H1 (cell line): ENCODE data around the gene EPB41L5. TPM values are rescaled to one million over a fixed set of nuclear protein-coding genes. Genes with fewer than 3 reads are reported as not detected.

Source experiments
- CTCF ChIA-PET: fragments of 300-600 bp; sonication (Branson Sonifier 250); formaldehyde crosslinking; loops from one replicate; lab custom pipeline; 2021; ENCODE audit not compliant: partially characterized antibody; lab: Charles Lee
- POLR2A ChIA-PET: fragments of 300-600 bp; sonication (Branson Sonifier 250); formaldehyde crosslinking; loops from one replicate; lab custom pipeline; 2021; ENCODE audit warnings: inconsistent platforms; ENCODE audit not compliant: partially characterized antibody; lab: Charles Lee
- DNase-seq, 2 experiments: peaks; one replicate each; pipeline versions ENCODE4 v3.0.0 to v3.0.0-alpha.2; 2010 to 2022; ENCODE audit warnings: low spot score in 2 of 2, low read depth in 1 of 2, mixed read lengths in 1 of 2
- FAIRE-seq: peaks from 2 replicates; lab custom pipeline; 2011; peaks lifted over from hg19 to GRCh38; lab: Jason Lieb, UNC
- H2AFZ ChIP-seq: 2 replicates; pipeline ENCODE4 v1.8.1; 2012; ENCODE audit warnings: low read length, inconsistent platforms
- H2AK5ac ChIP-seq: 2 replicates; pipeline ENCODE4 v1.6.1; 2013; ENCODE audit warnings: low read depth, low read length
- H2BK120ac ChIP-seq: replicated peaks from 2 replicates; pipeline ENCODE3; 2013; ENCODE audit warnings: low read depth, low read length, inconsistent platforms
- H2BK12ac ChIP-seq: 2 replicates; pipeline ENCODE4 v1.6.1; 2013; ENCODE audit warnings: low read depth, low read length
- H2BK15ac ChIP-seq: 2 replicates; pipeline ENCODE4 v1.6.1; 2013; ENCODE audit warnings: low read length
- H2BK20ac ChIP-seq: 2 replicates; pipeline ENCODE4 v1.6.1; 2013; ENCODE audit warnings: low read length
- H2BK5ac ChIP-seq: 2 replicates; pipeline ENCODE4 v1.6.1; 2013; ENCODE audit warnings: low read depth, low read length
- H3K14ac ChIP-seq: 2 replicates; pipeline ENCODE4 v1.6.1; 2013; ENCODE audit warnings: inconsistent platforms; ENCODE audit not compliant: insufficient read length
- H3K18ac ChIP-seq: 2 replicates; pipeline ENCODE4 v1.6.1; 2013; ENCODE audit warnings: low read length; ENCODE audit errors: extremely low read depth
- H3K23ac ChIP-seq: 2 replicates; pipeline ENCODE4 v1.6.1; 2013; ENCODE audit warnings: inconsistent platforms; ENCODE audit not compliant: insufficient read length
- H3K23me2 ChIP-seq: 2 replicates; pipeline ENCODE4 v1.6.1; 2013; ENCODE audit warnings: low read depth, low read length
- H3K27ac ChIP-seq: 2 replicates; pipeline ENCODE4 v1.6.1; 2011; ENCODE audit warnings: low read depth, low read length, inconsistent platforms
- H3K27me3 ChIP-seq, 4 experiments: replicated peaks in 1 of 4; 1 replicate in 1 of 4; 2 replicates in 3 of 4; pipeline versions ENCODE4 v1.6.1 to v1.8.1; 2011 to 2013; ENCODE audit warnings: low read length in 3 of 4, mild to moderate bottlenecking in 3 of 4, inconsistent platforms in 2 of 4, mixed read lengths in 2 of 4, moderate library complexity in 1 of 4; ENCODE audit not compliant: control insufficient read depth in 3 of 4, insufficient read depth in 3 of 4; ENCODE audit errors: extremely low read depth in 1 of 4
- H3K36me3 ChIP-seq, 4 experiments: 2 replicates each; pipeline versions ENCODE4 v1.6.1 to v1.8.1; 2011 to 2013; ENCODE audit warnings: mild to moderate bottlenecking in 4 of 4, low read length in 3 of 4, moderate library complexity in 2 of 4, control low read depth in 1 of 4, inconsistent platforms in 1 of 4; ENCODE audit not compliant: insufficient read depth in 4 of 4, control insufficient read depth in 2 of 4
- H3K4ac ChIP-seq: replicated peaks from 2 replicates; pipeline ENCODE3; 2013; ENCODE audit warnings: low read length, low read depth, mixed read lengths, inconsistent platforms; ENCODE audit not compliant: insufficient read length
- H3K4me1 ChIP-seq, 4 experiments: replicated peaks in 1 of 4; 1 replicate in 1 of 4; 2 replicates in 3 of 4; pipeline versions ENCODE4 v1.6.1 to v1.8.1; 2011 to 2013; ENCODE audit warnings: low read length in 3 of 4, inconsistent platforms in 2 of 4, mixed read lengths in 1 of 4; ENCODE audit not compliant: insufficient read depth in 4 of 4, control insufficient read depth in 3 of 4
- H3K4me2 ChIP-seq, 2 experiments: 2 replicates each; pipeline versions ENCODE4 v1.6.1 to v1.8.1; 2011 to 2013; ENCODE audit warnings: low read depth in 2 of 2, low read length in 2 of 2, control low read depth in 1 of 2, inconsistent platforms in 1 of 2, mild to moderate bottlenecking in 1 of 2; ENCODE audit not compliant: insufficient read depth in 1 of 2
- H3K4me3 ChIP-seq, 4 experiments: fragments of 200-600, 300-600 bp in 1 of 4; sonication (generic), shearing (Covaris generic), sonication (Bioruptor Twin) in 1 of 4; 2 replicates each; pipeline versions ENCODE4 v1.5.1 to v1.8.1; 2011 to 2016; ENCODE audit warnings: low read length in 4 of 4, low read depth in 3 of 4, control low read depth in 2 of 4, inconsistent platforms in 2 of 4, mild to moderate bottlenecking in 2 of 4, mixed read lengths in 1 of 4, moderate library complexity in 1 of 4; ENCODE audit not compliant: insufficient read depth in 2 of 4; ENCODE audit errors: extremely low read depth in 1 of 4
- H3K56ac ChIP-seq: replicated peaks from 2 replicates; pipeline ENCODE3; 2013; ENCODE audit warnings: low read depth, mild to moderate bottlenecking, mixed read lengths, low read length, inconsistent platforms; ENCODE audit not compliant: insufficient read length
- H3K79me1 ChIP-seq: 2 replicates; pipeline ENCODE4 v1.6.1; 2013; ENCODE audit warnings: low read depth, low read length, control low read depth
- H3K79me2 ChIP-seq, 2 experiments: 2 replicates each; pipeline versions ENCODE4 v1.6.1 to v1.8.1; 2012 to 2013; ENCODE audit warnings: low read length in 2 of 2, mild to moderate bottlenecking in 2 of 2, inconsistent platforms in 1 of 2; ENCODE audit not compliant: insufficient read depth in 2 of 2, control insufficient read depth in 1 of 2
- H3K9ac ChIP-seq, 4 experiments: replicated peaks in 1 of 4; 1 replicate in 1 of 4; 2 replicates in 3 of 4; pipeline versions ENCODE4 v1.6.1 to v1.8.1; 2011 to 2013; ENCODE audit warnings: low read depth in 3 of 4, low read length in 3 of 4, control low read depth in 2 of 4, mild to moderate bottlenecking in 2 of 4, moderate library complexity in 2 of 4, inconsistent platforms in 1 of 4; ENCODE audit errors: extremely low read depth in 1 of 4
- H3K9me3 ChIP-seq, 2 experiments: 2 replicates each; pipeline versions ENCODE4 v1.6.1 to v1.8.1; 2012 to 2013; ENCODE audit warnings: mild to moderate bottlenecking in 2 of 2, moderate library complexity in 2 of 2, control low read depth in 1 of 2, inconsistent platforms in 1 of 2, low read depth in 1 of 2, low read length in 1 of 2, mixed read lengths in 1 of 2; ENCODE audit not compliant: insufficient read depth in 2 of 2
- H4K20me1 ChIP-seq, 2 experiments: replicated peaks in 1 of 2; 2 replicates each; pipeline versions ENCODE3 to v1.8.1; 2011 to 2013; ENCODE audit warnings: inconsistent platforms in 2 of 2, low read length in 2 of 2, mild to moderate bottlenecking in 1 of 2; ENCODE audit not compliant: insufficient read depth in 2 of 2, control insufficient read depth in 1 of 2
- H4K5ac ChIP-seq: 2 replicates; pipeline ENCODE4 v1.6.1; 2013; ENCODE audit warnings: low read length, low read depth, mixed read lengths, inconsistent platforms; ENCODE audit not compliant: insufficient read length
- H4K8ac ChIP-seq: 2 replicates; pipeline ENCODE4 v1.8.0; 2013; ENCODE audit warnings: mild to moderate bottlenecking, moderate library complexity, low read length, inconsistent platforms; ENCODE audit not compliant: insufficient read depth; ENCODE audit errors: extremely low read depth
- H4K91ac ChIP-seq: replicated peaks from 2 replicates; pipeline ENCODE3; 2013; ENCODE audit warnings: low read length, mixed read lengths, inconsistent platforms; ENCODE audit not compliant: insufficient read length
- GABPA ChIP-seq: IDR thresholded peaks from 2 replicates; pipeline ENCODE4 v1.6.1; 2011; ENCODE audit warnings: mild to moderate bottlenecking, low read length, moderate library complexity, borderline replicate concordance; ENCODE audit not compliant: insufficient read depth
- HDAC6 ChIP-seq: IDR thresholded peaks from one replicate; pipeline ENCODE4 v1.7.1; 2012; ENCODE audit warnings: low read depth, mild to moderate bottlenecking, inconsistent platforms, low read length, moderate library complexity
- POU5F1 ChIP-seq: IDR thresholded peaks from 2 replicates; pipeline ENCODE4 v1.6.1; 2011; ENCODE audit warnings: low read depth, mild to moderate bottlenecking, low read length, moderate library complexity
- RXRA ChIP-seq: IDR thresholded peaks from 2 replicates; pipeline ENCODE4 v1.6.1; 2011; ENCODE audit warnings: low read depth, mild to moderate bottlenecking, low read length, moderate library complexity; ENCODE audit not compliant: insufficient read depth
- SP1 ChIP-seq: IDR thresholded peaks from 2 replicates; pipeline ENCODE4 v1.6.1; 2011; ENCODE audit warnings: low read depth, low read length
- TAF1 ChIP-seq: IDR thresholded peaks from 2 replicates; pipeline ENCODE4 v1.6.1; 2011; ENCODE audit warnings: mild to moderate bottlenecking, low read depth, low read length
- WGBS, 2 experiments: shearing (Covaris generic) in 1 of 2; methylation state at CpG; one replicate each; pipeline versions ENCODE4 v1.1.6 to v1.1.7; 2013 to 2015; ENCODE audit warnings: low lambda C conversion rate in 2 of 2, mixed read lengths in 2 of 2, inconsistent platforms in 1 of 2, low coverage in 1 of 2, missing lambda C conversion rate in 1 of 2; ENCODE audit not compliant: insufficient replicate concordance in 2 of 2, insufficient coverage in 1 of 2, insufficient read length in 1 of 2; ENCODE audit errors: extremely low coverage in 1 of 2, missing lambda C conversion rate in 1 of 2; 5-methylcytosine and 5-hydroxymethylcytosine counted together
- polyA plus RNA-seq, 7 experiments: library from polyadenylated mRNA; depleted of rRNA in 3 of 7; stranded (reverse) in 5 of 7; unstranded in 2 of 7; fragments of >200 nt in 5 of 7; fragments of 200-250 nt in 2 of 7; gene quantifications; 1 replicate in 5 of 7; 2 replicates in 1 of 7; 4 replicates in 1 of 7; pipeline versions ENCODE4 v1.2.1 to v1.2.3, GENCODE V29; 2011 to 2013; ENCODE audit warnings: missing spikeins in 2 of 7, mixed read lengths in 2 of 7
- total RNA-seq: library from RNA; stranded (reverse); fragmentation: NEBNext Ultra II Directional; extraction: Animal tissue kit (Norgen Biotek cat#: 25700); gene quantifications from 2 replicates; pipeline ENCODE4 v1.2.1, GENCODE V29; 2021

EPB41L5 gene
- total and polyA plus RNA-seq, 2 of the 8 experiments (the other 6 are each of a cell fraction or from before 2014, with no cell fraction given): 13.5 to 32.3 TPM

DNA sequence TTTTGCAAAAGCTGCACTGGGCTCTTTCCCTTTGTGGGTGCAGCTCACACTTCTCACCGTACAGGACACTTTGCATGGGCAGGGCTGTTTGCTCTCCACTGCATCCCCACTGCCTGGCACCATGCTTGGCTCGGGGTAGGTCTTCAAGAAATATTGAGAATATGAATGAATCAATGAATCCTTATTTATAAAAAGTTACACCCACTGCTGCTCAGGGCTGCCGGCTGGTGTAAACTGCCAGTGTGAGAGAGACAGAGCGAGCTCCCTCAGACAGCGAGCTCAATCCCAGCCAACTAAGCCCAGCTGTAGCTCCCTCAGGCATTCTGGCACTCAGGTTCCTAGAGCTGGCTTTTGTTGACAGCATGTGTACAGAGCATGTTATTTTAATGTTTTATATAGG lies 206.9 kb downstream of the EPB41L5 start:
- no peak overlapping the region for H3K27ac ChIP-seq
- no peak for DNase-seq

More for the DNA sequence above, 206.9 kb downstream of the EPB41L5 start:
- Histone ChIP-seq H3K36me3 (peaks cover 0 to 6% (median 0%) of the 10 kb centered on the region in 4 experiments; a peak in 3 of 8 replicates), H3K23ac (no peak overlapping the region), H3K4me3 (no peak overlapping the region), H2AK5ac (no peak overlapping the region), H3K79me2 (peaks cover 0 to 2% of the 10 kb centered on the region in 2 experiments; a peak in 1 of 4 replicates), H3K4me2 (no peak overlapping the region), H3K14ac (no peak overlapping the region), H4K8ac (no peak overlapping the region; the same call in 1 of the 2 replicates), H2BK15ac (no peak overlapping the region), H4K5ac (no peak overlapping the region), H3K9ac (no peak overlapping the region), H4K20me1 (peaks cover 3 to 8% of the 10 kb centered on the region in 2 experiments), H3K27me3 (peaks cover 13 to 27% (median 25%) of the 10 kb centered on the region in 4 experiments), H3K9me3 (peaks cover 7 to 9% of the 10 kb centered on the region in 2 experiments), H3K56ac (no peak overlapping the region), H2BK5ac (no peak overlapping the region), H3K79me1 (no peaks in the 10 kb centered on the region), H3K23me2 (peaks cover 3% of the 10 kb centered on the region; the same call in 1 of the 2 replicates), H2BK12ac (no peak overlapping the region), H4K91ac (no peak overlapping the region), H3K18ac (no peak overlapping the region), H2BK20ac (no peak overlapping the region), H3K4me1 (peaks cover 0 to 7% (median 6%) of the 10 kb centered on the region in 4 experiments; a peak in 5 of 7 replicates), H3K4ac (no peak overlapping the region), H2AFZ (no peak overlapping the region), H2BK120ac (no peak overlapping the region)
- 91% methylated on average over 5 of the region's 5 CpGs; no CpG with 5 or more reads in 1 of the 2 experiments for WGBS, 2 experiments
- CTCF ChIA-PET: interaction anchor here (0.6 to 4.9 kb wide), 7 partner anchors 8 to 1206 kb away, joined by 3 to 32 read pairs (median 4); partner anchors contain the start of gene RALB
- no peak for FAIRE-seq
- TF ChIP-seq SP1 (no peak), TAF1 (no peak), GABPA (no peak), POU5F1 (no peak), RXRA (no peak), HDAC6 (no peak)
- POLR2A ChIA-PET: interaction anchor here (0.7 to 1.5 kb wide), 2 partner anchors 25 to 38 kb away, joined by 3 read pairs; no protein-coding TSS in a partner anchor
